Left lung (tissue), 10 donors: ENCODE measurements around the gene WBP2. TPM values are rescaled to one million over a fixed set of nuclear protein-coding genes. Genes with fewer than 3 reads are reported as not detected.

Experiments used
- ATAC-seq: fragments of 200-7000 bp; cut with Tn5 transposase; one replicate; pipeline ENCODE4 v1.9.1; 2020; ENCODE audit warnings: moderate library complexity
- DNase-seq, 4 donors: peaks; one replicate each; pipeline ENCODE4 v3.0.0-alpha.2; 2013 to 2020
- H3K27ac ChIP-seq, 2 donors: fragments of 200-600 bp; sonication (generic) in 1 of 2; one replicate each; pipeline versions ENCODE4 v1.5.0 to v1.8.0; 2020 to 2021
- H3K27me3 ChIP-seq, 2 donors: fragments of 200-600 bp; sonication (generic) in 1 of 2; one replicate each; pipeline versions ENCODE4 v1.5.0 to v1.8.0; 2020 to 2021
- H3K36me3 ChIP-seq, 2 donors: fragments of 200-600 bp; sonication (generic) in 1 of 2; one replicate each; pipeline versions ENCODE4 v1.5.0 to v1.8.0; 2020 to 2021
- H3K4me1 ChIP-seq, 2 donors: fragments of 200-600 bp; one replicate each; pipeline ENCODE4 v1.8.0; 2021
- H3K4me3 ChIP-seq, 2 donors: fragments of 200-600 bp; sonication (generic) in 1 of 2; one replicate each; pipeline versions ENCODE4 v1.5.0 to v1.8.0; 2020 to 2021; ENCODE audit warnings: mild to moderate bottlenecking in 1 of 2
- H3K9me3 ChIP-seq, 2 donors: fragments of 200-600 bp; sonication (generic) in 1 of 2; one replicate each; pipeline versions ENCODE4 v1.5.0 to v1.8.0; 2020 to 2021
- intact Hi-C, 2 donors: fragments of 100-400 bp; cut with DNase I; formaldehyde crosslinking; loops; one replicate each; pipeline versions ENCODE4 v1.11.2 to v1.14.2; 2022
- polyA plus RNA-seq, 6 donors: library from polyadenylated mRNA; unstranded; fragments of 120-200 nt; gene quantifications; one replicate each; pipeline ENCODE4 v1.2.1, GENCODE V29; 2013; ENCODE audit not compliant: insufficient read length in 6 of 6
- total RNA-seq, 2 donors: library from RNA; stranded (reverse); fragmentation: NEBNext Ultra II Directional; extraction: Animal tissue kit (Norgen Biotek cat#: 25700); gene quantifications; one replicate each; pipeline ENCODE4 v1.2.1, GENCODE V29; 2021
- TF ChIP-seq, protein P1 (sequence below), 2 donors: fragments of 200-600 bp; sonication (generic) in 1 of 2; IDR thresholded peaks; one replicate each; pipeline versions ENCODE4 v1.5.0 to v1.8.0; 2021; ENCODE audit warnings: antibody characterized with exemption in 2 of 2
- donor health status: DM: no; HTN: yes; CAD: no.
- donor health status: DM: no; HTN: no; CAD: no.

WBP2 gene
- total and polyA plus RNA-seq, 8 donors, result 64.1 to 132 (median 75.6) TPM

DNA sequence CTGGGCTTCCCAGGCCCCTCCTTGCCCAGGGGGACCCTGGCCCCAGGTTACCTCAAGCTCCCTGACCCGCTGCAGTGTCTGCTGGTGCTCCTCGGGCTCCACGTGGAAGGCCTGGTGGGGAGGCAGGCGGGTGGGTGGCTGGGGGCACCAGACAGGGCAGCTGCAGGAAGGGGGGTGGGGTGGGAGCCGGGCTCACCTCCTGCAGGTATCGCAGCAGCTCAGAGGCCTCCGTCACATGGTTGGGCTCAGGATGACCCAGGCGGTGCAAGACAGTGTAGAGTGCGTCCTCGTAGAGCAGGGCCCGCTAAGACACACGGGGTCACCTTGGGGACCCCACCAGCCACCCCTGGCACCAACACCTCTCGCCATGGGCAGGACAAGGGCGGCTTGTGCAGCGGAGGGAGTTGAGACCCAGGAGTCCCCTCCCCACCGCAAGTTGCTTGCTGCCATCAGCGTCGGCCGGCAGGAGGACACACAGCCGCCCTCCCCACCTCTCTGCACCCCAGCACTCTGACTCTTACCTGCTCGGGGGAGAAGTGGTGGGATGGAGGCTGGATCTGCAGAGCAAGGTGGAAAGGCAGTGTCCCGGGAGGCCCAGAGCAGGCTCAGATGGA lies 12.1 kb downstream of the WBP2 start:
- Histone ChIP-seq H3K9me3 (no peaks in the 10 kb centered on the region), H3K4me1 (peaks cover 27 to 61% of the 10 kb centered on the region in 2 donors), H3K4me3 (peak overlapping the region; percentile 21 to 61), H3K27ac (peak overlapping the region in 1 of 2 donors; percentile 93), H3K36me3 (peaks cover 0 to 65% of the 10 kb centered on the region in 2 donors), H3K27me3 (no peaks in the 10 kb centered on the region)
- TF ChIP-seq, protein P1, sequence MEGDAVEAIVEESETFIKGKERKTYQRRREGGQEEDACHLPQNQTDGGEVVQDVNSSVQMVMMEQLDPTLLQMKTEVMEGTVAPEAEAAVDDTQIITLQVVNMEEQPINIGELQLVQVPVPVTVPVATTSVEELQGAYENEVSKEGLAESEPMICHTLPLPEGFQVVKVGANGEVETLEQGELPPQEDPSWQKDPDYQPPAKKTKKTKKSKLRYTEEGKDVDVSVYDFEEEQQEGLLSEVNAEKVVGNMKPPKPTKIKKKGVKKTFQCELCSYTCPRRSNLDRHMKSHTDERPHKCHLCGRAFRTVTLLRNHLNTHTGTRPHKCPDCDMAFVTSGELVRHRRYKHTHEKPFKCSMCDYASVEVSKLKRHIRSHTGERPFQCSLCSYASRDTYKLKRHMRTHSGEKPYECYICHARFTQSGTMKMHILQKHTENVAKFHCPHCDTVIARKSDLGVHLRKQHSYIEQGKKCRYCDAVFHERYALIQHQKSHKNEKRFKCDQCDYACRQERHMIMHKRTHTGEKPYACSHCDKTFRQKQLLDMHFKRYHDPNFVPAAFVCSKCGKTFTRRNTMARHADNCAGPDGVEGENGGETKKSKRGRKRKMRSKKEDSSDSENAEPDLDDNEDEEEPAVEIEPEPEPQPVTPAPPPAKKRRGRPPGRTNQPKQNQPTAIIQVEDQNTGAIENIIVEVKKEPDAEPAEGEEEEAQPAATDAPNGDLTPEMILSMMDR (IDR thresholded peaks at IDR 0.05), result no peak
- ATAC-seq, result no peak
- intact Hi-C loops, result no loop called here
- peak in 1 of 4 donors; percentile 59 for DNase-seq

DNA sequence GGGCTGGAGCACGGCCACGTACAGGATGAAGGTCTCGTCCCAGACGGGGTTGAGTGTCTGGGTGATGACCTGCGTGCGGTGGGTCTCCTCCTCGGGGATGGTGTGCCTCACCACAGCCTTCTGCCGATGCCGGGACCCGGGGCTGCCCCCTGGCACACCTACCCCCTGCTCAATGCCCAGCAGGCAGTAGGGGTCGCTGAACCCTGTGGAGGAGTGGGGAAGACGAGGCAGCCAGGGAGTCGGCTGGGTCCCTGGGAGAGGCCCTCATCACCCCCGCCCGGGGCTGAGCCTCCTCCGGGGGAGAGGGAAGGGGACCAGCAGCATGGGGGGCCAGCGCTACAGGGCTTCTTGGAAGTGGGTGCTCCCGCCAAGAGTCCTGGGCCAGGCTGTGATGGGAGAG lies 12.7 kb downstream of the WBP2 start:
- ATAC-seq, result no peak
- H3K4me3 ChIP-seq, result peak overlapping the region in 1 of 2 donors; percentile 61
- H3K36me3 ChIP-seq, result peaks cover 0 to 65% of the 10 kb centered on the region in 2 donors
- TF ChIP-seq, protein P1 (IDR thresholded peaks at IDR 0.05), result no peak
- no peaks in the 10 kb centered on the region for H3K9me3 ChIP-seq
- intact Hi-C loops, result no loop called here
- no peaks in the 10 kb centered on the region for H3K27me3 ChIP-seq
- H3K4me1 ChIP-seq, result peaks cover 26 to 54% of the 10 kb centered on the region in 2 donors
- peak overlapping the region in 1 of 2 donors; percentile 93 for H3K27ac ChIP-seq
- DNase-seq, result peak in 1 of 4 donors; percentile 50

DNA sequence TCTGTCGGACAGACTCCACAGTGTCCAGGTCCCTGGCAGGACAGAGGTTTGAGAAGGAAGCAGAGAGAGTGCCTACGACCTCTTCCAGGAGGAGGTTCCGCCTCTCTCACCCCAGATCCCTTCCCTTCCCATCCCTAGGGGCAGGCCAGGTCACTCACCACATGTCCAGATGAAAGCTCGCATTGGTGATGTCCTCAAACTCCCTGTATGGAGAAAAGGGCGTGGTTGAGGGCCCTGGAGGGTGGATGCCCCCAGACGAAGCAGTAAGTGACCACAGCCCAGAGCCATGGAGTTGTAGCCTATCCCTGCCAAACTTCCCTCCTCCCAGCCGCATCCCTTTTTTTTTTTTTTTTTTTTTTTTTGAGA lies 14.4 kb downstream of the WBP2 start:
- H3K4me3 ChIP-seq, result no peak overlapping the region
- H3K36me3 ChIP-seq, result peaks cover 0 to 65% of the 10 kb centered on the region in 2 donors
- H3K4me1 ChIP-seq, result peaks cover 15 to 38% of the 10 kb centered on the region in 2 donors
- peak in 1 of 4 donors; percentile 20 for DNase-seq
- intact Hi-C loops, result no loop called here
- TF ChIP-seq, protein P1 (IDR thresholded peaks at IDR 0.05), result no peak
- H3K27me3 ChIP-seq, result no peaks in the 10 kb centered on the region
- no peak for ATAC-seq
- H3K27ac ChIP-seq, result no peak overlapping the region
- H3K9me3 ChIP-seq, result no peaks in the 10 kb centered on the region

DNA sequence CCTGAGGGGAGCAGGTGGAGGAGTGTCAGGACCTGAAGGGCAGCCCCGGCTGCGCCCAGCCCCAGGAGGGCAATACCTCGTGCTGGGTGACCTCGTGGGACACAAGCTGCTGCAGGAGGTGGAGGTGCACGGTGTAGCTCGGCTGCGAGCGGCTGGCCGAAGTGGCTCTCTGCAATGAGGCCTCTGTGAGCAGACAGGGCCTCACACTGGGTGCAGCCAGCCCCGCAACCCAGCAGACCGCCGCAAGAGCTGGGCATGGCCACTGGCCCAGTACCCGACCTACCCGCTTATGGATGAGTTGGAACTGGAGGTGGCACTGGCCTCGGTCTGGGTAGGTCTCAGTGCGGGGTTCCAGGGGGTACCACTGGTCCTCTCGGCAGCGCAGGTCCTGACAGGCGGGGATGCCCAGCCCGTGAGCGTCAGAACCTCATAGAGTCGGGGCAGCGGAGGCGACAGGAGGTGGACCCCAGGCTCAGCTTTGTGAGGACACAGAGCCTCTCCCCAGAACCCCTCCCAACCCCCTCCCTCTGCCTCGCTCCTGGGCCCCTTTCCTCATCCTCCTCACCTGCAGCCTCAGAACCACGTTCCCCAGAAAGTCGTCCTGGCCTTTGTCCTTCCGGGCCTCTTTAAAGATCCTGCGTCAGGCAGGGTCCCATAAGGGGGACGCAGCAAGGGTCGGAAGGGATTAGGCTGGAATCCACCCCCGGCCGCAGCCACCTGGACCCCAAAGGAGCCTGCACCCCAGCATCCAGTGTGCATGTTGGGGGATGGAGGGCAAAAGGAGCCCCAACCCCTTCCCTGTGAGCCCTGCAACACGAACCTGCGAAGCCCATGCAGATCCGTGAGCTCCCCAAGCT lies 15.0 kb downstream of the WBP2 start:
- peak in 1 of 4 donors; percentile 71 for DNase-seq
- ATAC-seq, result no peak
- TF ChIP-seq, protein P1 (IDR thresholded peaks at IDR 0.05), result no peak
- intact Hi-C loops, result no loop called here
- H3K27ac ChIP-seq, result no peak overlapping the region
- peaks cover 0 to 70% of the 10 kb centered on the region in 2 donors for H3K36me3 ChIP-seq
- H3K4me3 ChIP-seq, result no peak overlapping the region
- no peaks in the 10 kb centered on the region for H3K27me3 ChIP-seq
- no peaks in the 10 kb centered on the region for H3K9me3 ChIP-seq
- peaks cover 9 to 36% of the 10 kb centered on the region in 2 donors for H3K4me1 ChIP-seq

DNA sequence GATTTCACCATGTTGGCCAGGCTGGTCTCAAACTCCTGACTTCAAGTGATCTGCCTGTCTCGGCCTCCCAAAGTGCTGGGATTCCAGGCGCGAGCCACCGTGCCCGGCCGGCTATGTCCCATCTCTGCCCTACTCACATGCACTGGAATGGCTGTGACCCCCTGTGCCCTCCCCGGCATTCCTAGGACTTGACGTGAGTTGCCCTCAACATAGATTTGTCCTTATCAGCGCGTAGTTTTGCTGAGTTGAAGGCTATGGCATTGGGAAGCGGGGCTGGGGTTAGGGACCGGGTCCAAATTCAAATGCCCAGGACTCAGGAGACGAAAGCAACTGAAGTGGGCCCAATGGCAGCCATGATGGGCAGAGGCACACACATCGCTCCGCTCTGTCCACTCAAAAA lies 16.7 kb downstream of the WBP2 start:
- H3K27ac ChIP-seq, result no peak overlapping the region
- TF ChIP-seq, protein P1 (IDR thresholded peaks at IDR 0.05), result no peak
- ATAC-seq (no peak), DNase-seq (peak in 1 of 4 donors; percentile 34)
- peaks cover 1 to 33% of the 10 kb centered on the region in 2 donors for H3K4me1 ChIP-seq
- H3K27me3 ChIP-seq, result no peaks in the 10 kb centered on the region
- intact Hi-C loops, result no loop called here
- no peaks in the 10 kb centered on the region for H3K9me3 ChIP-seq
- H3K36me3 ChIP-seq, result peaks cover 0 to 88% of the 10 kb centered on the region in 2 donors
- no peak overlapping the region for H3K4me3 ChIP-seq
